ENCODE measurements around the gene EPM2A. TPM values are rescaled to one million over a fixed set of nuclear protein-coding genes. Genes with fewer than 3 reads are reported as not detected.

EPM2A gene
- total RNA-seq, 2 experiments from 2014 or later = 34.9 to 39.2 TPM

GRCh38 chr6:145630598-145630997 lies 104.7 kb downstream of the EPM2A start:
- DNase-seq (ENCODE audit: low spot score) = no peak
- Histone ChIP-seq H3K4me3 (ENCODE audit: low read depth, low read length, poor library complexity, severe bottlenecking) (no peak overlapping the region), H2AFZ (ENCODE audit: low read length) (no peak overlapping the region), H4K20me1 (ENCODE audit: insufficient read depth, low read length) (0 out of 2 replicates have a peak, but pooled peaks cover 3% of the 10 kb centered on the region), H3K9me3 (ENCODE audit: low read length) (no peaks in the 10 kb centered on the region), H3K4me1 (ENCODE audit: insufficient read depth, low read length, poor library complexity, severe bottlenecking) (no peaks in the 10 kb centered on the region), H3K79me2 (ENCODE audit: insufficient read depth, low read depth, low read length) (no peaks in the 10 kb centered on the region), H3K9me2 (ENCODE audit: insufficient read depth, low read length) (no peaks in the 10 kb centered on the region), H3K36me3 (ENCODE audit: insufficient read depth, low read length) (0 out of 2 replicates have a peak, but pooled peaks cover 4% of the 10 kb centered on the region), H3K4me2 (ENCODE audit: low read length) (no peak overlapping the region), H3K27ac (ENCODE audit: low read depth, low read length, poor library complexity, severe bottlenecking) (no peak overlapping the region)
- TF ChIP-seq, protein P1, sequence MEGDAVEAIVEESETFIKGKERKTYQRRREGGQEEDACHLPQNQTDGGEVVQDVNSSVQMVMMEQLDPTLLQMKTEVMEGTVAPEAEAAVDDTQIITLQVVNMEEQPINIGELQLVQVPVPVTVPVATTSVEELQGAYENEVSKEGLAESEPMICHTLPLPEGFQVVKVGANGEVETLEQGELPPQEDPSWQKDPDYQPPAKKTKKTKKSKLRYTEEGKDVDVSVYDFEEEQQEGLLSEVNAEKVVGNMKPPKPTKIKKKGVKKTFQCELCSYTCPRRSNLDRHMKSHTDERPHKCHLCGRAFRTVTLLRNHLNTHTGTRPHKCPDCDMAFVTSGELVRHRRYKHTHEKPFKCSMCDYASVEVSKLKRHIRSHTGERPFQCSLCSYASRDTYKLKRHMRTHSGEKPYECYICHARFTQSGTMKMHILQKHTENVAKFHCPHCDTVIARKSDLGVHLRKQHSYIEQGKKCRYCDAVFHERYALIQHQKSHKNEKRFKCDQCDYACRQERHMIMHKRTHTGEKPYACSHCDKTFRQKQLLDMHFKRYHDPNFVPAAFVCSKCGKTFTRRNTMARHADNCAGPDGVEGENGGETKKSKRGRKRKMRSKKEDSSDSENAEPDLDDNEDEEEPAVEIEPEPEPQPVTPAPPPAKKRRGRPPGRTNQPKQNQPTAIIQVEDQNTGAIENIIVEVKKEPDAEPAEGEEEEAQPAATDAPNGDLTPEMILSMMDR (conservative IDR thresholded peaks at IDR 0.05; ENCODE audit: low read length) = no peak
- no peak for TF ChIP-seq EZH2phosphoT487 (IDR thresholded peaks at IDR 0.05; ENCODE audit: borderline replicate concordance, low read depth, low read length)
- intact Hi-C loops (cut with micrococcal nuclease; ENCODE audit: unreplicated experiment) = loop anchor here (10.0 kb wide), 2 partner anchors 254 to 1046 kb away; no protein-coding TSS in a partner anchor
- BruUV-seq (replicated peaks) = no TSS peak
- ChIA-PET CTCF (ENCODE audit: unreplicated experiment) (interaction anchor here (0.9 kb wide), 1 partner anchor 13 kb away, joined by 3 read pairs; no protein-coding TSS in a partner anchor), POLR2A (interaction anchor here (0.5 to 0.7 kb wide), 2 partner anchors 140 to 1602 kb away, joined by 3 read pairs; no protein-coding TSS in a partner anchor)

- CTCF ChIA-PET (ENCODE audit: unreplicated experiment) = interaction anchor here (0.9 to 1.0 kb wide), 2 partner anchors 8 to 14 kb away, joined by 3 to 4 read pairs; no protein-coding TSS in a partner anchor
- intact Hi-C loops (cut with micrococcal nuclease; ENCODE audit: unreplicated experiment) = no loop called here
- H3K36me3 ChIP-seq (ENCODE audit: insufficient read depth, low read length) = 0 out of 2 replicates have a peak, but pooled peaks cover 4% of the 10 kb centered on the region
- H3K79me2 ChIP-seq (ENCODE audit: insufficient read depth, low read depth, low read length) = no peaks in the 10 kb centered on the region
- no TSS peak for BruUV-seq (replicated peaks)
- no peak for DNase-seq (ENCODE audit: low spot score)
- no peaks in the 10 kb centered on the region for H3K9me2 ChIP-seq (ENCODE audit: insufficient read depth, low read length)
- H3K9me3 ChIP-seq (ENCODE audit: low read length) = no peaks in the 10 kb centered on the region
- no peak overlapping the region for H2AFZ ChIP-seq (ENCODE audit: low read length)
- H3K4me3 ChIP-seq (ENCODE audit: low read depth, low read length, poor library complexity, severe bottlenecking) = no peak overlapping the region
- no peaks in the 10 kb centered on the region for H3K4me1 ChIP-seq (ENCODE audit: insufficient read depth, low read length, poor library complexity, severe bottlenecking)
- 0 out of 2 replicates have a peak, but pooled peaks cover 3% of the 10 kb centered on the region for H4K20me1 ChIP-seq (ENCODE audit: insufficient read depth, low read length)
- POLR2A ChIA-PET = no interaction called here
- no peak overlapping the region for H3K27ac ChIP-seq (ENCODE audit: low read depth, low read length, poor library complexity, severe bottlenecking)
- H3K4me2 ChIP-seq (ENCODE audit: low read length) = no peak overlapping the region
- TF ChIP-seq, protein P1 (conservative IDR thresholded peaks at IDR 0.05; ENCODE audit: low read length) = no peak
- no peak for TF ChIP-seq EZH2phosphoT487 (IDR thresholded peaks at IDR 0.05; ENCODE audit: borderline replicate concordance, low read depth, low read length)
These were observed 105.8 kb downstream of the EPM2A start for GRCh38 chr6:145629478-145629877.

DNA sequence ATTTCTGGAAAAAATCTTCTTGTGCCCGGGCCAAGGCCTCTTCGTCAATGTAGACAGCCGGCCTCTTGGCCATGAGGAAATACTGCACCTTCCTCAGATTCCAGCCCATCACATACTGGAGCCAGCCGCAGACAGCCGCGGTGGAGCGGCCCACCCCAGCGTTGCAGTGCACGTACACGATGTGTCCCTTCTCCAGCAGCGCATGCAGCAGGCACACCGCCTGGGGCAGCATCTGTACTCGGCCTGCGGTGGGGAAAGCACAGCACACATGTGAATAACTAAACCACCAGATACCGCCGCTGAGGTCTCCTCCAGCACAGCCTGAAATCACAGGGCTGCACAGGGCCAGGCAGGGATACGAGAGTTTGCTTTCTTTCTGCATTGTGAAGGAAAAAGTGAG lies 107.9 kb downstream of the EPM2A start:
- H3K79me2 ChIP-seq (ENCODE audit: insufficient read depth, low read depth, low read length) = no peaks in the 10 kb centered on the region
- TF ChIP-seq, protein P1 (conservative IDR thresholded peaks at IDR 0.05; ENCODE audit: low read length) = no peak
- no peak for TF ChIP-seq EZH2phosphoT487 (IDR thresholded peaks at IDR 0.05; ENCODE audit: borderline replicate concordance, low read depth, low read length)
- H3K36me3 ChIP-seq (ENCODE audit: insufficient read depth, low read length) = 0 out of 2 replicates have a peak, but pooled peaks cover 4% of the 10 kb centered on the region
- ChIA-PET POLR2A (no interaction called here), CTCF (ENCODE audit: unreplicated experiment) (no interaction called here)
- H3K9me3 ChIP-seq (ENCODE audit: low read length) = no peaks in the 10 kb centered on the region
- no TSS peak for BruUV-seq (replicated peaks)
- no peak overlapping the region for H3K27ac ChIP-seq (ENCODE audit: low read depth, low read length, poor library complexity, severe bottlenecking)
- H3K4me2 ChIP-seq (ENCODE audit: low read length) = no peak overlapping the region
- intact Hi-C loops (cut with micrococcal nuclease; ENCODE audit: unreplicated experiment) = no loop called here
- no peaks in the 10 kb centered on the region for H3K9me2 ChIP-seq (ENCODE audit: insufficient read depth, low read length)
- H3K4me1 ChIP-seq (ENCODE audit: insufficient read depth, low read length, poor library complexity, severe bottlenecking) = no peaks in the 10 kb centered on the region
- H3K4me3 ChIP-seq (ENCODE audit: low read depth, low read length, poor library complexity, severe bottlenecking) = no peak overlapping the region
- no peak for DNase-seq (ENCODE audit: low spot score)
- no peak overlapping the region for H2AFZ ChIP-seq (ENCODE audit: low read length)
- no peaks in the 10 kb centered on the region for H4K20me1 ChIP-seq (ENCODE audit: insufficient read depth, low read length)

All from OCI-LY7 (cell line).